NCI-H146 treated with DMSO at 0.1 percent for 48 hours (cell line): ENCODE data around the gene C19orf81.

Experiments used
- DNase-seq: peaks from one replicate; lab custom pipeline; 2025; ENCODE audit not compliant: unreplicated experiment; lab: John Stamatoyannopoulos, UW

The C19orf81 gene

DNA sequence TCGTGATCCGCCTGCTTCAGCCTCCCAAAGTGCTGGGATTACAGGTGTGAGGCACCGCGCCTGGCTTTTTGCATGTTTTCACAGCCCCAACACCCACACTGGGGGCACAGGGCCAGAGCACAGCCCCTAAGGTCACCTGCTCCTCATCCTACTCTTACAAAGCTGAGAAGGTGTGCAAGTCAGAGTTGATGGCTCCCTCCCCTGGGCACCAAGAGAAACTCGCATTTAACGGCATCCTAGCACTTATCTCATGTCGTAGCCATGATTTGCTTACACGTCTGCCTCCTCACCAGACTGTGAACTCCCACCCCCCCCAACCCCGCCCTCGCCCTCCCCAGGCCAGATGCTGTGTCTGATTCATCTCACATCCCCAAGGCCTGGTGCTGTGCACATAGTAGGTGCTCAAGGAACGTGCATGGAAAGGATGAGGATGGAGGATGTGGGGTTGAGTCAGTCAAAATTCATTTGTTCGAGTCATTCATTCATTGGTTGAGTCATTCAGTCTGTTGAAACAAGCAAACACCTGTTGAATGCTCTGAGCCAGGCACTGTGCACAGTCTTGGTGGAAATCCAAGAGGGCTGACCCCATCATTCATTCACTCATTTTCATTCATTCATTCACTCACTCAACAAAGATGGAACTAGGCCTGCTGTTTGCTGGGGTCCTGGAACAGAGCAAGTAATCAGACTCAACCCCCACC is 59.1 kb downstream of the C19orf81 start:
- DNase-seq = no peak
